KMS-11 (cell line): ENCODE measurements around the gene CD6.

Source experiments
- H2AFZ ChIP-seq: fragments of 200-600 bp; sonication (generic); 2 replicates; pipeline ENCODE4 v1.6.1; 2016; ENCODE audit warnings: antibody characterized with exemption, mixed run types, low read depth
- H3K27ac ChIP-seq: fragments of 200-600 bp; sonication (generic); 2 replicates; pipeline ENCODE4 v1.6.1; 2016; ENCODE audit warnings: mild to moderate bottlenecking, mixed run types
- H3K27me3 ChIP-seq: fragments of 200-600 bp; sonication (generic); 2 replicates; pipeline ENCODE4 v1.6.1; 2017; ENCODE audit warnings: mild to moderate bottlenecking, low read depth, mixed run types, moderate library complexity; ENCODE audit not compliant: insufficient read depth
- H3K36me3 ChIP-seq: fragments of 200-600 bp; sonication (generic); 2 replicates; pipeline ENCODE4 v1.6.1; 2017; ENCODE audit warnings: mild to moderate bottlenecking, mixed run types; ENCODE audit not compliant: insufficient read depth
- H3K4me1 ChIP-seq: fragments of 200-600 bp; sonication (generic); 2 replicates; pipeline ENCODE4 v1.6.1; 2016; ENCODE audit warnings: mild to moderate bottlenecking, low read depth, mixed run types; ENCODE audit not compliant: poor library complexity, severe bottlenecking
- H3K4me2 ChIP-seq: fragments of 200-600 bp; sonication (generic); 2 replicates; pipeline ENCODE4 v1.7.0; 2016; ENCODE audit warnings: mild to moderate bottlenecking, mixed run types
- H3K4me3 ChIP-seq: fragments of 200-600 bp; sonication (generic); IDR thresholded peaks from 2 replicates; pipeline ENCODE4 v1.6.1; 2017; ENCODE audit warnings: low read depth, low read length, mixed read lengths; ENCODE audit not compliant: insufficient read depth
- H3K79me2 ChIP-seq: fragments of 200-600 bp; sonication (generic); 2 replicates; pipeline ENCODE4 v1.6.1; 2016; ENCODE audit warnings: low read depth, mixed run types; ENCODE audit not compliant: insufficient read depth
- H3K9ac ChIP-seq: fragments of 200-600 bp; sonication (generic); 2 replicates; pipeline ENCODE4 v1.6.1; 2016; ENCODE audit warnings: mild to moderate bottlenecking, mixed run types
- H4K20me1 ChIP-seq: fragments of 200-600 bp; sonication (generic); 2 replicates; pipeline ENCODE4 v1.6.1; 2016; ENCODE audit warnings: mild to moderate bottlenecking, mixed run types; ENCODE audit not compliant: insufficient read depth
- CTCF ChIP-seq: fragments of 200-600 bp; sonication (generic); conservative IDR thresholded peaks from 2 replicates; pipeline ENCODE4 v1.6.1; 2017; ENCODE audit warnings: low read depth, mild to moderate bottlenecking, antibody characterized with exemption, low read length, moderate library complexity, mixed read lengths

CD6 gene

DNA sequence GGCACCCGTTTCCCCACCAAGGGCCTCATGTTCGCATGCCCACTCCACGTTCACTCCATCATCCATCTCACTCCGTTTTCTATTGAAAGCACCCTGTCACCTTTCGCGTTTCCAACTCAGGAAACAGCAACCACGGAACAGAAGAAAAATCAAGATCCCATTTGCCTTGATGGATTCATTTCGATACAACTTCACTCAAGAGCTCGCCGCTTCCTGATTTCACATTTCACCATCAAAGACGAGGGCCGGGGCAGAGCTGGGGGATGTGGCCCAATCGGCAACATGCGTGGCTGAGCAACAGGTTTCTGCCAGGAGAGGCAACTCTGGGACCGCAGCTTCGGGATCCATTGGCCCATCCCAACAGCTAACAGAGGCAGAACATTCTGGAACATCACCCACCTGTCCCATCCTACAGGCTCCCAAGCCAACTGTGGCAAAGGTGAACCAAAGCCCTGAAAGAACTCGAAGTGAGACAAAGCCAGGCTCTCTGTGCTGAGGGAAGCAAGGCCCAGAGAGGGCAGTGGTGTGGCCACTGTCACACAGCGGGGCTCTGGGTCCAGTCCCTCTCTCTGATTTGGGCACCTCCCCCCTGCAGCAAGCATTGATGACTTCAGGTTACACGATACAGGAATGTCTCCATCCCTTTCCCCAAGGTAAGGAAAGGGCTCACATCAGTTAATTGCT, 94.6 kb downstream of the CD6 start:
- no peaks in the 10 kb centered on the region for H3K79me2 ChIP-seq
- peaks cover 13% of the 10 kb centered on the region for H3K4me1 ChIP-seq
- H3K27ac ChIP-seq, result no peak overlapping the region
- no peak overlapping the region for H2AFZ ChIP-seq
- no peak for TF ChIP-seq CTCF
- H4K20me1 ChIP-seq, result no peaks in the 10 kb centered on the region
- no peak overlapping the region for H3K9ac ChIP-seq
- no peak overlapping the region for H3K4me2 ChIP-seq
- no peaks in the 10 kb centered on the region for H3K27me3 ChIP-seq
- no peak overlapping the region for H3K4me3 ChIP-seq
- H3K36me3 ChIP-seq, result no peaks in the 10 kb centered on the region

DNA sequence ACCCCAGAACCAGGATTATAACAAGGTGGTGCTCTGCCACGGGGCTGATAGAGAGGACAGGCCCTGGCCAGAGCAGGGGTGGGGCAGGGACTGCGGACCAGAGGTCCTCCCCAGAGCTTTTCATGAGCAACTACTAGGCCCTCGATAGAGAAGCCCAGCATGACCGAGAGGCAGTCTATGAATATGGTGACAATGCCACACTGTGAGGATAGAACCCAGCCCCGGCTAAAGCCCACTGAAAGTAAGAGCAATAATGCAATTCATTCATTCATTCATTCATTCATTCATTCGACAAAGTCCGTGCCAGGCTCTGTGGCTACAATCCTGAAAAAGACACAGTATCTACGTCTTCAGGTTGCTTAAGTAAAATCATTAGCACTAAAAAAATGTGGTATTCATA, 95.2 kb downstream of the CD6 start:
- H3K27ac ChIP-seq, result no peak overlapping the region
- no peaks in the 10 kb centered on the region for H3K79me2 ChIP-seq
- H3K4me1 ChIP-seq, result peaks cover 8% of the 10 kb centered on the region
- H3K4me2 ChIP-seq, result no peak overlapping the region
- H2AFZ ChIP-seq, result no peak overlapping the region
- H3K36me3 ChIP-seq, result no peaks in the 10 kb centered on the region
- no peaks in the 10 kb centered on the region for H3K27me3 ChIP-seq
- no peak overlapping the region for H3K4me3 ChIP-seq
- no peak overlapping the region for H3K9ac ChIP-seq
- H4K20me1 ChIP-seq, result no peaks in the 10 kb centered on the region
- no peak for TF ChIP-seq CTCF

- H3K4me2 ChIP-seq, result no peak overlapping the region
- TF ChIP-seq CTCF, result no peak
- no peaks in the 10 kb centered on the region for H3K36me3 ChIP-seq
- no peak overlapping the region for H3K9ac ChIP-seq
- H4K20me1 ChIP-seq, result no peaks in the 10 kb centered on the region
- H3K4me1 ChIP-seq, result no peaks in the 10 kb centered on the region
- H3K27ac ChIP-seq, result no peak overlapping the region
- H3K4me3 ChIP-seq, result no peak overlapping the region
- no peak overlapping the region for H2AFZ ChIP-seq
- no peaks in the 10 kb centered on the region for H3K27me3 ChIP-seq
- H3K79me2 ChIP-seq, result no peaks in the 10 kb centered on the region
Measured at GRCh38 chr11:61067782-61068446, 96.4 kb downstream of the CD6 start.

DNA sequence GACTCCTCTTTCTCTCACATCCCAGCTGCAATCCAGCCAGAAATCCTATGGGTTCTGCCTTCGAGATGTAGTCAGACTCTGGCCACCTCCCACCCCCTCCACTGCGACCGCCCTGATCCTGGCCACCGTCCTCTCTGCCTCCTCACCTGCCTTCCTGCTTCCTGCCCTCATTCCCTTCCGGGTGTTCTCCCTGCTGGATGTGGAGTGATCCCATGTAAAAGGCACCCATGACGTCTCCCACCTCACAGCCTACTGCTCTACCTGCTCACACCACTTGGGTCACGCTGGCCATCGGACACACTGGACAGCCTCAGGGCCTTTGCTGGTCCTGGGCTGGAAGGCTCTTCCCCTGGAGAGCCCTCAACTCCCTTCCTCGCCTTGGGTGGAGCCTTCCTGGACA, 97.1 kb downstream of the CD6 start:
- no peak for TF ChIP-seq CTCF
- H3K27ac ChIP-seq, result no peak overlapping the region
- H3K4me1 ChIP-seq, result no peaks in the 10 kb centered on the region
- H3K4me3 ChIP-seq, result no peak overlapping the region
- H4K20me1 ChIP-seq, result no peaks in the 10 kb centered on the region
- H3K79me2 ChIP-seq, result no peaks in the 10 kb centered on the region
- no peak overlapping the region for H3K4me2 ChIP-seq
- no peaks in the 10 kb centered on the region for H3K27me3 ChIP-seq
- no peak overlapping the region for H2AFZ ChIP-seq
- no peak overlapping the region for H3K9ac ChIP-seq
- H3K36me3 ChIP-seq, result no peaks in the 10 kb centered on the region
